IMR-90 (cell line): ENCODE results near the gene HNMT. TPM values are rescaled to one million over a fixed set of nuclear protein-coding genes. Genes with fewer than 3 reads are reported as not detected.

Experiments
- ATAC-seq: fragments of 200-7000 bp; cut with Tn5 transposase; 2 replicates; pipeline ENCODE4 v1.9.1; 2020; ENCODE audit warnings: low read depth, mild to moderate bottlenecking, moderate library complexity
- BruUV-seq: library from RNA; stranded (reverse); fragments of 400-500 nt; replicated peaks from 2 replicates; lab custom pipeline; 2021; lab: Mats Ljungman, UMichigan
- CTCF ChIA-PET: fragments of 300-600 bp; formaldehyde crosslinking; extraction: SDS; loops from one replicate; lab custom pipeline; 2021; ENCODE audit warnings: antibody characterized with exemption; lab: Yijun Ruan, JAX
- POLR2A ChIA-PET: fragments of 300-600 bp; sonication (Branson Sonifier 250); formaldehyde crosslinking; loops from one replicate; lab custom pipeline; 2022; ENCODE audit warnings: antibody characterized with exemption; ENCODE audit not compliant: unreplicated experiment; lab: Charles Lee
- DNase-seq: peaks from one replicate; pipeline ENCODE4 v3.0.0; 2013
- H2AFZ ChIP-seq: replicated peaks from 2 replicates; pipeline ENCODE3; 2013; ENCODE audit warnings: low read length, mild to moderate bottlenecking; ENCODE audit not compliant: poor library complexity
- H2AK5ac ChIP-seq: 2 replicates; pipeline ENCODE4 v1.6.1; 2013; ENCODE audit warnings: low read depth, low read length, inconsistent platforms
- H2AK9ac ChIP-seq: replicated peaks from 2 replicates; pipeline ENCODE3; 2013; ENCODE audit warnings: mild to moderate bottlenecking, low read depth, low read length, moderate library complexity; ENCODE audit not compliant: poor library complexity
- H2BK120ac ChIP-seq: 2 replicates; pipeline ENCODE4 v1.6.1; 2013; ENCODE audit warnings: low read depth, low read length, inconsistent platforms
- H2BK15ac ChIP-seq: 3 replicates; pipeline ENCODE4 v1.6.1; 2013; ENCODE audit warnings: low read depth, low read length, inconsistent platforms
- H2BK20ac ChIP-seq: 2 replicates; pipeline ENCODE4 v1.6.1; 2013; ENCODE audit warnings: low read depth, mild to moderate bottlenecking, inconsistent platforms, low read length, moderate library complexity
- H2BK5ac ChIP-seq: 2 replicates; pipeline ENCODE4 v1.6.1; 2013; ENCODE audit warnings: mild to moderate bottlenecking, low read depth, low read length, inconsistent platforms; ENCODE audit not compliant: poor library complexity, severe bottlenecking
- H3K14ac ChIP-seq: replicated peaks from 2 replicates; pipeline ENCODE4 v1.6.1; 2013; ENCODE audit warnings: low read depth, low read length, inconsistent platforms
- H3K18ac ChIP-seq: 2 replicates; pipeline ENCODE4 v1.6.1; 2013; ENCODE audit warnings: low read depth, low read length, control low read depth
- H3K23ac ChIP-seq: 2 replicates; pipeline ENCODE4 v1.6.1; 2013; ENCODE audit warnings: low read depth, low read length, inconsistent platforms
- H3K27ac ChIP-seq: 2 replicates; pipeline ENCODE4 v1.5.1; 2013; ENCODE audit warnings: mild to moderate bottlenecking, control low read depth, low read length; ENCODE audit not compliant: insufficient read depth
- H3K27me3 ChIP-seq: 2 replicates; pipeline ENCODE4 v1.6.1; 2013; ENCODE audit warnings: low read length; ENCODE audit not compliant: control insufficient read depth, insufficient read depth
- H3K36me3 ChIP-seq: 2 replicates; pipeline ENCODE4 v1.6.1; 2013; ENCODE audit warnings: low read length, mixed read lengths; ENCODE audit not compliant: control insufficient read depth, insufficient read depth
- H3K4ac ChIP-seq: 2 replicates; pipeline ENCODE4 v1.6.1; 2013; ENCODE audit warnings: low read depth, low read length, inconsistent platforms
- H3K4me1 ChIP-seq: 2 replicates; pipeline ENCODE4 v1.6.1; 2013; ENCODE audit warnings: low read length, mixed read lengths; ENCODE audit not compliant: control insufficient read depth, insufficient read depth
- H3K4me2 ChIP-seq: 2 replicates; pipeline ENCODE4 v1.6.1; 2013; ENCODE audit warnings: low read depth, mild to moderate bottlenecking, control low read depth, low read length, moderate library complexity
- H3K4me3 ChIP-seq: 2 replicates; pipeline ENCODE4 v1.5.1; 2013; ENCODE audit warnings: low read depth, mild to moderate bottlenecking, control low read depth, low read length, moderate library complexity; ENCODE audit not compliant: insufficient read depth
- H3K56ac ChIP-seq: 2 replicates; pipeline ENCODE4 v1.6.1; 2013; ENCODE audit warnings: low read length, inconsistent platforms; ENCODE audit not compliant: insufficient read depth; ENCODE audit errors: extremely low read depth
- H3K79me1 ChIP-seq, 2 experiments: 2 replicates each; pipeline ENCODE4 v1.6.1; 2013; ENCODE audit warnings: low read length in 2 of 2, inconsistent platforms in 1 of 2, low read depth in 1 of 2
- H3K9ac ChIP-seq: 2 replicates; pipeline ENCODE4 v1.6.1; 2013; ENCODE audit warnings: low read depth, low read length, control low read depth
- H3K9me1 ChIP-seq: 2 replicates; pipeline ENCODE4 v1.6.1; 2013; ENCODE audit warnings: low read length, inconsistent platforms; ENCODE audit not compliant: insufficient read depth
- H3K9me3 ChIP-seq: 2 replicates; pipeline ENCODE4 v1.6.1; 2013; ENCODE audit warnings: low read length; ENCODE audit not compliant: control insufficient read depth, insufficient read depth
- H4K20me1 ChIP-seq: 2 replicates; pipeline ENCODE4 v1.6.1; 2013; ENCODE audit warnings: low read length, inconsistent platforms; ENCODE audit not compliant: insufficient read depth
- H4K5ac ChIP-seq: 2 replicates; pipeline ENCODE4 v1.6.1; 2013; ENCODE audit warnings: mild to moderate bottlenecking, low read depth, low read length, control low read depth
- H4K8ac ChIP-seq, 2 experiments: 2 replicates each; pipeline ENCODE4 v1.6.1; 2013; ENCODE audit warnings: low read depth in 2 of 2, low read length in 2 of 2, control low read depth in 1 of 2, inconsistent platforms in 1 of 2
- H4K91ac ChIP-seq: 2 replicates; pipeline ENCODE4 v1.6.1; 2013; ENCODE audit warnings: low read depth, low read length, inconsistent platforms; ENCODE audit not compliant: insufficient read depth
- BHLHE40 ChIP-seq: fragments of 150-350 bp; IDR thresholded peaks from 2 replicates; pipeline ENCODE4 v1.6.1; 2016; ENCODE audit warnings: mild to moderate bottlenecking, low read depth, low read length
- CEBPB ChIP-seq: IDR thresholded peaks from 2 replicates; pipeline ENCODE4 v1.6.1; 2012; ENCODE audit warnings: low read depth, low read length, improper control_type of control experiment
- CHD1 ChIP-seq: IDR thresholded peaks from 2 replicates; pipeline ENCODE4 v1.6.1; 2012; ENCODE audit warnings: low read depth, low read length, improper control_type of control experiment
- MAFK ChIP-seq: IDR thresholded peaks from 2 replicates; pipeline ENCODE4 v1.6.1; 2012; ENCODE audit warnings: low read depth, low read length, improper control_type of control experiment
- MAZ ChIP-seq: IDR thresholded peaks from 2 replicates; pipeline ENCODE4 v1.6.1; 2012; ENCODE audit warnings: low read depth, mild to moderate bottlenecking, low read length, improper control_type of control experiment, moderate library complexity, borderline replicate concordance
- MXI1 ChIP-seq: IDR thresholded peaks from 2 replicates; pipeline ENCODE4 v1.6.1; 2012; ENCODE audit warnings: low read depth, mild to moderate bottlenecking, low read length, moderate library complexity, borderline replicate concordance
- NFE2L2 ChIP-seq: fragments of 150-350 bp; IDR thresholded peaks from 2 replicates; pipeline ENCODE4 v1.6.1; 2016; ENCODE audit warnings: low read depth, mild to moderate bottlenecking, low read length
- RAD21 ChIP-seq: IDR thresholded peaks from 2 replicates; pipeline ENCODE4 v1.6.1; 2012; ENCODE audit warnings: low read length, improper control_type of control experiment
- RCOR1 ChIP-seq: IDR thresholded peaks from 2 replicates; pipeline ENCODE4 v1.6.1; 2012; ENCODE audit warnings: mild to moderate bottlenecking, low read length, improper control_type of control experiment; ENCODE audit not compliant: insufficient replicate concordance
- SMC3 ChIP-seq: fragments of 150-350 bp; IDR thresholded peaks from 2 replicates; pipeline ENCODE4 v1.6.1; 2016; ENCODE audit warnings: low read depth, mild to moderate bottlenecking, antibody characterized with exemption, low read length, moderate library complexity
- WGBS, 2 experiments: methylation state at CpG; one replicate each; pipeline versions ENCODE4 v1.1.5 to v1.1.7; 2013; ENCODE audit warnings: missing lambda C conversion rate in 2 of 2; ENCODE audit not compliant: insufficient read length in 1 of 2; ENCODE audit errors: extremely low coverage in 2 of 2; 5-methylcytosine and 5-hydroxymethylcytosine counted together
- dilution Hi-C: fragments of 300-500 bp; cut with HindIII; formaldehyde crosslinking; loops from one replicate; pipeline ENCODE4 v1.14.3; 2018; ENCODE audit warnings: low sequenced_read_pairs; ENCODE audit not compliant: unreplicated experiment
- in situ Hi-C: fragments of 300-500 bp; cut with MboI; formaldehyde crosslinking; loops from 3 replicates; pipeline ENCODE4 v1.14.3; 2019; ENCODE audit warnings: low sequenced_read_pairs, inconsistent platforms, mixed read lengths
- intact Hi-C: fragments of 100-400 bp; cut with micrococcal nuclease; formaldehyde crosslinking; loops from 2 replicates; pipeline ENCODE4 v1.10.0; 2022
- polyA plus RNA-seq, 3 experiments: library from polyadenylated mRNA; depleted of rRNA; stranded (reverse); fragments of >200 nt; gene quantifications; 2 replicates each; pipeline ENCODE4 v1.2.3, GENCODE V29; 2012; ENCODE audit warnings: low replicate concordance in 1 of 3
- total RNA-seq: library from RNA; depleted of rRNA; stranded (reverse); fragments of >200 nt; gene quantifications from 2 replicates; pipeline ENCODE4 v1.2.3, GENCODE V29; 2012
- TF ChIP-seq, protein P1 (sequence below): conservative IDR thresholded peaks from 2 replicates; pipeline ENCODE4 v1.5.1; 2012; ENCODE audit warnings: mild to moderate bottlenecking, low read depth, low read length, improper control_type of control experiment
- TF ChIP-seq, protein P2 (sequence below): fragments of 150-350 bp; IDR thresholded peaks from 2 replicates; pipeline ENCODE4 v1.6.1; 2016; ENCODE audit warnings: low read depth, mild to moderate bottlenecking, low read length, moderate library complexity, borderline replicate concordance

Gene HNMT
- total and polyA plus RNA-seq, 2 of the 4 experiments (the other 2 are of a cell fraction): 6.4 to 14.2 TPM

DNA sequence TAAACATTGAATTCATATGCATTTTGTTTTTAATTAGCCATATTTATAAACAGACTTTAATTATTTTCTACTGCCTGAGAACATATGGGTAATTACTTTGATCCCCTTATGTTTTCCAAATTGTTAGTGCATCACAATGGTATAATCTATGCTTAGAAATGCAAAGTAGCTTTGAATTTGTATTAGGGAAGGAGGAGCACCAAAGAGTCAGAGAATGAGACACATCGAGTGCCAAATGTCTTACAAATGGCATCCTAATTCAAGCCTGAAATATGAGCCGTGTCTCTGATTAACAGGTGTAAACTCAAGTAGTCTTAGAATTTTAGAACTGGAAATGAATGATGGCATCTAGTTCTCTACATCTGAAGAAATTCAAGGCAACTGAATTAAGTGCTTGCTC, 8.7 kb upstream of the HNMT start:
- Histone ChIP-seq H3K4me2 (no peak overlapping the region), H3K79me1 (no peaks in the 10 kb centered on the region), H3K36me3 (no peaks in the 10 kb centered on the region), H3K27ac (no peak overlapping the region), H4K20me1 (no peaks in the 10 kb centered on the region), H2AK9ac (no peak overlapping the region), H2BK20ac (peak overlapping the region; percentile 85), H3K23ac (no peak overlapping the region), H3K18ac (no peak overlapping the region; the same call in 1 of the 2 replicates), H3K9me3 (no peaks in the 10 kb centered on the region), H4K8ac (no peak overlapping the region), H3K9me1 (peaks cover 3% of the 10 kb centered on the region; the same call in 1 of the 2 replicates), H3K4me1 (peaks cover 5% of the 10 kb centered on the region), H4K5ac (no peak overlapping the region), H2BK5ac (no peak overlapping the region), H2AK5ac (peak overlapping the region; percentile 40; the same call in 1 of the 2 replicates), H3K4me3 (no peak overlapping the region), H3K14ac (peak overlapping the region; percentile 22; the same call in 1 of the 2 replicates), H2BK120ac (peak overlapping the region; percentile 78), H3K56ac (no peak overlapping the region), H3K9ac (no peak overlapping the region), H4K91ac (peak overlapping the region; percentile 55), H3K27me3 (no peaks in the 10 kb centered on the region), H2BK15ac (peak overlapping the region; percentile 77; the same call in 2 of the 3 replicates), H3K4ac (peak overlapping the region; percentile 86), H2AFZ (no peak overlapping the region)
- DNase-seq (no peak), ATAC-seq (no peak)
- WGBS, 2 experiments: no CpG with 5 or more reads among the region's 2 CpGs
- in situ Hi-C loops (loop anchor here (10.0 kb wide), 1 partner anchor 319 kb away; no protein-coding TSS in a partner anchor), intact Hi-C loops (no loop called here), dilution Hi-C loops (no loop called here)
- ChIA-PET CTCF (no interaction called here), POLR2A (interaction anchor here (0.8 kb wide), 1 partner anchor 147 kb away, joined by 3 read pairs; no protein-coding TSS in a partner anchor)
- BruUV-seq: no TSS peak
- TF ChIP-seq RAD21: no peak
- TF ChIP-seq SMC3: no peak
- no peak for TF ChIP-seq NFE2L2
- no peak for TF ChIP-seq CEBPB
- TF ChIP-seq RCOR1: no peak
- no peak for TF ChIP-seq MXI1
- TF ChIP-seq CHD1: no peak
- no peak for TF ChIP-seq BHLHE40
- TF ChIP-seq, protein P1, sequence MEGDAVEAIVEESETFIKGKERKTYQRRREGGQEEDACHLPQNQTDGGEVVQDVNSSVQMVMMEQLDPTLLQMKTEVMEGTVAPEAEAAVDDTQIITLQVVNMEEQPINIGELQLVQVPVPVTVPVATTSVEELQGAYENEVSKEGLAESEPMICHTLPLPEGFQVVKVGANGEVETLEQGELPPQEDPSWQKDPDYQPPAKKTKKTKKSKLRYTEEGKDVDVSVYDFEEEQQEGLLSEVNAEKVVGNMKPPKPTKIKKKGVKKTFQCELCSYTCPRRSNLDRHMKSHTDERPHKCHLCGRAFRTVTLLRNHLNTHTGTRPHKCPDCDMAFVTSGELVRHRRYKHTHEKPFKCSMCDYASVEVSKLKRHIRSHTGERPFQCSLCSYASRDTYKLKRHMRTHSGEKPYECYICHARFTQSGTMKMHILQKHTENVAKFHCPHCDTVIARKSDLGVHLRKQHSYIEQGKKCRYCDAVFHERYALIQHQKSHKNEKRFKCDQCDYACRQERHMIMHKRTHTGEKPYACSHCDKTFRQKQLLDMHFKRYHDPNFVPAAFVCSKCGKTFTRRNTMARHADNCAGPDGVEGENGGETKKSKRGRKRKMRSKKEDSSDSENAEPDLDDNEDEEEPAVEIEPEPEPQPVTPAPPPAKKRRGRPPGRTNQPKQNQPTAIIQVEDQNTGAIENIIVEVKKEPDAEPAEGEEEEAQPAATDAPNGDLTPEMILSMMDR: no peak
- no peak for TF ChIP-seq MAFK
- TF ChIP-seq MAZ: no peak
- TF ChIP-seq, protein P2, sequence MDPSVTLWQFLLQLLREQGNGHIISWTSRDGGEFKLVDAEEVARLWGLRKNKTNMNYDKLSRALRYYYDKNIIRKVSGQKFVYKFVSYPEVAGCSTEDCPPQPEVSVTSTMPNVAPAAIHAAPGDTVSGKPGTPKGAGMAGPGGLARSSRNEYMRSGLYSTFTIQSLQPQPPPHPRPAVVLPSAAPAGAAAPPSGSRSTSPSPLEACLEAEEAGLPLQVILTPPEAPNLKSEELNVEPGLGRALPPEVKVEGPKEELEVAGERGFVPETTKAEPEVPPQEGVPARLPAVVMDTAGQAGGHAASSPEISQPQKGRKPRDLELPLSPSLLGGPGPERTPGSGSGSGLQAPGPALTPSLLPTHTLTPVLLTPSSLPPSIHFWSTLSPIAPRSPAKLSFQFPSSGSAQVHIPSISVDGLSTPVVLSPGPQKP: no peak
